H1 (cell line): ENCODE measurements around the gene CMTM2.

Experiments used
- CTCF ChIP-seq, 3 experiments: IDR thresholded peaks; 1 replicate in 2 of 3; 2 replicates in 1 of 3; pipeline versions ENCODE4 v1.5.1 to v1.6.1; 2011; ENCODE audit warnings: low read length in 3 of 3, mild to moderate bottlenecking in 3 of 3, inconsistent platforms in 2 of 3, low read depth in 1 of 3, moderate library complexity in 1 of 3; ENCODE audit not compliant: insufficient read depth in 1 of 3; ENCODE audit errors: control extremely low read depth in 1 of 3
- KDM1A ChIP-seq: fragments of 200-600, 300-600 bp; sonication (generic); IDR thresholded peaks from 2 replicates; pipeline ENCODE4 v1.7.1; 2016; ENCODE audit warnings: mild to moderate bottlenecking, low read length, borderline replicate concordance
- RNF2 ChIP-seq: fragments of 200-900, 300-1000 bp; sonication (generic); IDR thresholded peaks from 2 replicates; pipeline ENCODE4 v1.7.1; 2016; ENCODE audit warnings: borderline replicate concordance, low read depth, mild to moderate bottlenecking, antibody characterized with exemption, low read length; ENCODE audit not compliant: poor library complexity, severe bottlenecking; ENCODE audit errors: missing control alignments
- SUZ12 ChIP-seq: fragments of 200-600 bp; sonication (generic); IDR thresholded peaks from 2 replicates; pipeline ENCODE4 v1.6.1; 2012; ENCODE audit warnings: mild to moderate bottlenecking, inconsistent platforms, low read length, moderate library complexity, mixed read lengths
- USF2 ChIP-seq: IDR thresholded peaks from 2 replicates; pipeline ENCODE4 v1.6.1; 2011; ENCODE audit warnings: low read length, improper control_type of control experiment

- TF ChIP-seq SUZ12 = no peak
- TF ChIP-seq KDM1A = no peak
- no peak for TF ChIP-seq CTCF (IDR thresholded peaks at IDR 0.05; ENCODE audit: control extremely low read depth in 1 of 3, insufficient read depth in 1 of 3, low read depth in 1 of 3, low read length in 3 of 3)
- TF ChIP-seq RNF2 = no peak
- no peak for TF ChIP-seq USF2
Measured at GRCh38 chr16:66572356-66572755, 6.9 kb upstream of the CMTM2 start.
